SK-MEL-5 (cell line): ENCODE results near the gene BID. TPM values are rescaled to one million over a fixed set of nuclear protein-coding genes. Genes with fewer than 3 reads are reported as not detected.
A peak's percentile ranks its signal among the peaks of the same experiment; 100 is the strongest.

Experiments
- DNase-seq: peaks from one replicate; pipeline ENCODE4 v3.0.0-alpha.2; 2016; ENCODE audit warnings: low read depth, low spot score
- in situ Hi-C: cut with HindIII; loops from 2 replicates; pipeline ENCODE4 v1.10.0; 2016; ENCODE audit warnings: low sequenced_read_pairs, high pct_unique_total_duplicates, low pct_unique_long_range_greater_than_20kb
- total RNA-seq: library from RNA; depleted of rRNA; stranded (reverse); fragments of >200 nt; shearing (Covaris generic); gene quantifications from 2 replicates; pipeline ENCODE4 v1.2.3, GENCODE V29; 2014

BID gene
- total RNA-seq, 1 experiment from 2014 or later = 81.7 TPM

DNA sequence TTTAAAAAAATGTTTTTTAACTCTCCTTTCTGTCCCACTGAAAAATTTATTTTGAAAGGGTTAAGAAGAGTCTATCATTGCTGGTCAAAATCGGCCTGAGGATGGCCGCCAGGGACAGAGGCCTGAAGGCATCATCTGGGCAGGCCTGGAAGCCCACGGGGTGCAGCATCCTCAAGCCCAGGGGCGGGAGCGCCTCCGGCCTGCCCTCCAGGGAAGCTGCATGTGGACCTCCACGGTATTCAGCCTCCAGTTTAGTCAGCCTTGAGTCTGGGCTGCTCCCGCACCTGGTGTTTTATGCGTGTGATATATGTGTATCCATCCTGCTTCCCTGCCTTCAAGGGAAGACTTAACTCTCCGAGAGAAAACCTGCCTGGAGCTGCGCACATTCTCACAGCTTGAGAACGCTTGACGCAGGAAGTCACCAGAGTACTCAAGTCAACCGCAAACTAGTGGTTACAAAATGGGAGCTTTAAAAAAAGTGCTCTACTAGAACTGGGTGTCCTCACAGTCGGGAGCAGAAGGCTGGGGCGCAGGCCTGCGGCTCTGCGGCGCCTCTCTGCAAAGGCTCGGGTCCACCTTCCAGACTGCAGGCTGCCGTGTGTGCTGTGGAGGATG, 13.6 kb upstream of the BID start:
- in situ Hi-C loops = no loop called here
- DNase-seq = no peak

GRCh38 chr22:17787241-17787640, 13.0 kb upstream of the BID start:
- in situ Hi-C loops = no loop called here
- no peak for DNase-seq

DNA sequence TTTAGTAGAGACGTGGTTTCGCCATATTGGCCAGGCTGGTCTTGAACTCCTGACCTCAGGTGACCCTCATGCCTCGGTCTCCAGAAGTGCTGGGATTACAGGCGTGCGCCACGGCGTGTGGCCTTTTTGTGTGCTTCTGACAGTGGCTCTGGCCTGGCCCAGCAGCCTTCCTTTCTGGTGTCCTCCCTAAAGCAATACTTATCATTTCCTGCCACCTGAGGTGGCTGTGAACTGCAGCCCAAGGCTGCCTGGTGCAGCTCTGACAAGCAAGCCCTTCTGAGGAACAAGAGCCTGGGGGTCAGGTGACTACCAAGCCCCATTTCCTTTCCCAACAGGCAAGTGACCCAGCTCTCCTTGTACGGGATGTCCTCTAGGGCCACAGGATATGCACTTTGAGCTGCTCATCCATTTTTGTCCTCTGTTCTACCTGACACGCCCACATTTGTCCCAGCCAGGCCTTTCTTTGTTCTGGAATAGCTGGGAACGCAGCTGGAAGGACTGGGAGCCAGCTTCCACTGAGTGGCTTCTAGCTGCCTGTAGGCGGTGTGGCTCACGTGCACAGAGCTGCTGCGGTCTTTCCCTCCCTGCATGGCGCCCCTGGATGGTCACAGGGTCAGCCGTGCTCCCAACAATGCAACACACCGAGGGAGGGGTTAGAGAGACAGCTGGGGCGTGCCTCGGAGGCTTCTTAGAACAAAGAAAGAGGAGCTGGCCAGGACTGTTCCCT, 12.3 kb upstream of the BID start:
- peak; percentile 49 for DNase-seq
- in situ Hi-C loops = no loop called here

GRCh38 chr22:17785185-17786184, 11.2 kb upstream of the BID start:
- peak; percentile 81 for DNase-seq
- in situ Hi-C loops = no loop called here

- no peak for DNase-seq
- in situ Hi-C loops = no loop called here
Measured at GRCh38 chr22:17784776-17785175, 10.5 kb upstream of the BID start.

- in situ Hi-C loops = no loop called here
- DNase-seq = no peak
Measured at GRCh38 chr22:17783773-17784480, 9.7 kb upstream of the BID start.

DNA sequence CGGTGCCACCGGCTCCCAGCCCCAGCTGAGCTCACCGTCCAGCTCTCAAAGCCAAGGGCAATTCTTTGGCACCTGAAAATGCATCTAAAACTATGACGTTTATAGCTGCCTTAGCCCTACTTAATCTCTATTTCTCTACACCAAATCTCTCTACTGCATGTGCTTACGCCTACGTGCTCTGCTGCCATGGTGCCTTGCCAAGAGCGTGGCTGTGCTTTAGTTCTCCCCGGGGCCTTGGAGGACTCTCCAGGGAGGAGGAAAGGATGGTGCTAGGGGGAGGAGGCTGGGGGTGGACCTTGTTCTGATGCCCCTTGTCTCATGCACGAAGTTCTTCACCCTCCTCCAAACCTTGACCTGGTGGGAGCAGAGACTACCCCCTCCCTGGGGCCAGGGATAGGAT, 9.0 kb upstream of the BID start:
- in situ Hi-C loops = no loop called here
- no peak for DNase-seq

GRCh38 chr22:17782621-17783020, 8.4 kb upstream of the BID start:
- no peak for DNase-seq
- in situ Hi-C loops = no loop called here

- DNase-seq = no peak
- in situ Hi-C loops = no loop called here
Measured at GRCh38 chr22:17782158-17782557, 7.9 kb upstream of the BID start.

DNA sequence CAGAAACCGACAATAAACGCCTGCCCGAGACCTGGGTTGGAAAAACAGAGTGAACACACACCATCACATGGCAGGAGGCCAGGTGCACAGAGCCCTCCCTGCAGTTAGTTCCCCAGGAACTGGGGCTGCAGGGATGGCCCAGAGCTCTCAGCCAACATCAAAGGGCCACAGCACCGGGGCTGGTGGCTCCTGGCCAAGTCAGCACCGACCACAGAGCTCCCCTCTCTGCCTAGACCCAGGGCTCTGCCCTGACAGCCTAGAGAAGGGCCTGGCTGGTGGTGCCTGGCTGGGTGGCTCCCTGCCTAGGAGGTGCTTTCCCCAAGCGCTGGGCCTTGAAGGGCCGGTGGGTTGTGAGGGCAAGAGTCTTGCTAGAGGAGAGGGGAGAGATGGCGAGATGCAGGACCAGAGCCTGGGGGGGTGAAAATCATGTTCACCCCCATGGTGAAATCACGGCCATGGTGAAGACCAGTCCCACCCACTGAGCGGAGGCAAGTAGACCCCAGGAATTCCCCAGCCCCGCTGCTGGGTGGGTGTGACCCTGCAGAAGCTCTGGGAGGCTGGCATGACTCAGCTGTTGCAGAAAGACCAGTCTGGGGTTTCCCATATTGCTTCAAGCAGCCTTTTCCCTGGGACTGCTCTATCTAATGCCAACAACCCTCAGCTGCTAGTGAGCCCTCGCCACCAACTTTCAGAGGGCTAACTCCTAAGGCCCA, 7.2 kb upstream of the BID start:
- DNase-seq = no peak
- in situ Hi-C loops = no loop called here

- in situ Hi-C loops = no loop called here
- DNase-seq = no peak
Measured at GRCh38 chr22:17780741-17781318, 6.6 kb upstream of the BID start.

GRCh38 chr22:17780116-17780740, 6.0 kb upstream of the BID start:
- in situ Hi-C loops = no loop called here
- no peak for DNase-seq

DNA sequence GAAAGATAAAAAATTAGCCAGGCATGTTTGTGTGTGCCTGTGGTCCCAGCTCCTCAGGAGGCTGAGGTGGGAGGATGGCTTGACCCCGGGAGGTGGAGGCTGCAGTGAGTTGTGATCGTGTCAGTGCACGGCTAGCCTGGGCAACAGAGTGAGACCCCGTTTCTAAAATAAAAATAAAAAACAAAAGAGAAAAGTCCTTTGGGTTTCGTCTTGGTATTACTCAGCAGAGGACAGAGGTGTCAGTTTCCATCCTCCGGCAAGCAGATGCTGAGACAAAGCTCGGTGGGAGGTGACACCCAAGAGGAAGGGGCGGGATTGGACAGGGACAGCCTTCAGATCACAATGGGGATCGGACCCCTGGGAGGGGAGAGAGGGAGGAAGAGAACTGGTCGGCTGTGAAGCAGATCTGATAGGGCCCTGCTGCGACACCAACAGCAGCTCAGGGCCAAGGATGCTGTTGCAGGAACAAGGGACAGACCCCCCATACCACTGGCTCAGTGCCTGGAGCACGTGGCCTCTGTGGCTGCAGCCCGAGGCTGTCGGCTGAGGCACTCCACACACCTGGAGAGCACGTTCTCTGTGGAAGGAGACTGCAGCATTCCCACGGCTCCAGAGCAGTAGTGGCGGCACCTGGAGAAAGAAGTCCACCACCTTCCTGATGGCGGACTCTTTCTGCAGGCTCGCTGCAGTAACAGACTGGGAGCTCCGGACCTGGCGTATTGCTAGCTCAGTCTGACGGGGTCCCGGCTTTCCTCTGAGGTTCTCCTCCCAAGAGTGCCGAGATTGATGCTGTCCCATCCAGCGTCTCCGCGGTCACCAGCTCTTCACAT, 5.2 kb upstream of the BID start:
- DNase-seq = no peak
- in situ Hi-C loops = no loop called here

GRCh38 chr22:17778412-17778976, 4.2 kb upstream of the BID start:
- in situ Hi-C loops = no loop called here

DNA sequence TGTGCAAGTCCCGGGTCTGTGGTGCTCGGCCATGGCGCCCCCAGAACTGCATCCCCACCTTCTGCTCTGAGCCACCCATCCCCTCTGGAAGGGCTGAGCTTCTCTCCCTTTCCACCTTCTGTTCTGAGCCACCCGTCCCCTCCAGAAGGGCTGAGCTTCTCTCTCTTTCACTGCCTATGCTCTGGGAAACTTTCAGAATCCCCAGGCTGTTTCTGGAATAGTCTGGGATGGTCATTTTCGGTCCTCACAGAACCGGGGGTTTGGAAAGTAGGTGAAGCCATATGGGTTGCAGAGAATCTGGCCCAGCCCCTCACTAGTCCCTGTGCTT, 3.4 kb upstream of the BID start:
- DNase-seq = no peak
- in situ Hi-C loops = no loop called here

More at GRCh38 chr22:17778412-17778976, 4.2 kb upstream of the BID start:
- DNase-seq = no peak
